GM12873 (cell line): Measurements from ENCODE around the gene NCAM1.

Experiments used
- CTCF ChIP-seq: IDR thresholded peaks from 2 replicates; pipeline ENCODE4 v1.5.1; 2012; ENCODE audit warnings: low read depth, mild to moderate bottlenecking, moderate library complexity, low read length, control low read depth; ENCODE audit not compliant: insufficient read depth; ENCODE audit errors: missing control alignments

The NCAM1 gene

GRCh38 chr11:113288286-113288863 lies 327.2 kb downstream of the NCAM1 start:
- TF ChIP-seq CTCF: no peak

- peak; percentile 97 for TF ChIP-seq CTCF
These were observed 328.4 kb downstream of the NCAM1 start for GRCh38 chr11:113289431-113290187.

GRCh38 chr11:113293936-113294335 lies 332.7 kb downstream of the NCAM1 start:
- no peak for TF ChIP-seq CTCF

- TF ChIP-seq CTCF: no peak
These were observed 334.8 kb downstream of the NCAM1 start for GRCh38 chr11:113295993-113296392.

GRCh38 chr11:113296447-113297205 lies 335.4 kb downstream of the NCAM1 start:
- no peak for TF ChIP-seq CTCF

GRCh38 chr11:113304916-113305315 lies 343.7 kb downstream of the NCAM1 start:
- no peak for TF ChIP-seq CTCF
